HUES6 (cell line): ENCODE data around the gene ZDHHC18.
"Not testable (repeated sequence)": the region's sequence is repeated elsewhere in the genome, so short reads cannot be mapped to it uniquely, and the experiment has no call there.

ENCODE experiments used
- H3K27ac ChIP-seq: 2 replicates; pipeline ENCODE4 v1.7.0; 2013; ENCODE audit warnings: low read depth, mild to moderate bottlenecking, low read length, inconsistent platforms
- H3K27me3 ChIP-seq: 2 replicates; pipeline ENCODE4 v1.6.1; 2013; ENCODE audit warnings: low read length; ENCODE audit not compliant: control insufficient read depth, insufficient read depth
- H3K36me3 ChIP-seq: 2 replicates; pipeline ENCODE4 v1.6.1; 2013; ENCODE audit warnings: low read length; ENCODE audit not compliant: control insufficient read depth, insufficient read depth
- H3K4me1 ChIP-seq: 2 replicates; pipeline ENCODE4 v1.6.1; 2013; ENCODE audit warnings: low read length; ENCODE audit not compliant: control insufficient read depth, insufficient read depth
- H3K4me3 ChIP-seq: 2 replicates; pipeline ENCODE4 v1.5.1; 2013; ENCODE audit warnings: low read depth, low read length
- H3K9ac ChIP-seq: one replicate; pipeline ENCODE4 v1.6.1; 2013; ENCODE audit warnings: mild to moderate bottlenecking, low read length
- H3K9me3 ChIP-seq: 2 replicates; pipeline ENCODE4 v1.6.1; 2013; ENCODE audit warnings: low read depth, low read length; ENCODE audit not compliant: control insufficient read depth, insufficient read depth

The ZDHHC18 gene

DNA sequence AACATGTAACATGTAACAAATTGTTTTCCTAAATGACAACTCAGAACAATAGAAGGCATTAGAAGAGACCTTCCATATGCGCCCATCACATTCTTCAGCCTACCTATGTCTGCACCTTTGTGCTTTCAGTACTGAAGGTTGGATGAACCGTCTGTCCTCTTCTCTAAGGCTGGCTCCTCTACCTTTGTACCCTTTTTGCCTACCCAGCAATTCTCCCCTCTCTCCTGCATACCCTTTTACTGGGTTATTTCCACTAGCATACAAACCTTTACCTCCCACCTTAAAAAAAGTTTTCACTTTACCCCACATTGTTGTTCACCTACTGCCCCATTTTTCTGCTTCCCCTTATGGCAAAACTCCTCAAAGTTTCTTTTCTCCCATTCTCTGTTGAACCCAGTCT, 33.6 kb upstream of the ZDHHC18 start:
- H3K36me3 ChIP-seq = peaks cover 24% of the 10 kb centered on the region
- 0 out of 2 replicates have a peak, but pooled peaks cover 5% of the 10 kb centered on the region for H3K4me1 ChIP-seq
- H3K9me3 ChIP-seq = no peaks in the 10 kb centered on the region
- H3K27ac ChIP-seq = no peak overlapping the region
- no peak overlapping the region for H3K9ac ChIP-seq
- no peaks in the 10 kb centered on the region for H3K27me3 ChIP-seq
- H3K4me3 ChIP-seq = no peak overlapping the region

DNA sequence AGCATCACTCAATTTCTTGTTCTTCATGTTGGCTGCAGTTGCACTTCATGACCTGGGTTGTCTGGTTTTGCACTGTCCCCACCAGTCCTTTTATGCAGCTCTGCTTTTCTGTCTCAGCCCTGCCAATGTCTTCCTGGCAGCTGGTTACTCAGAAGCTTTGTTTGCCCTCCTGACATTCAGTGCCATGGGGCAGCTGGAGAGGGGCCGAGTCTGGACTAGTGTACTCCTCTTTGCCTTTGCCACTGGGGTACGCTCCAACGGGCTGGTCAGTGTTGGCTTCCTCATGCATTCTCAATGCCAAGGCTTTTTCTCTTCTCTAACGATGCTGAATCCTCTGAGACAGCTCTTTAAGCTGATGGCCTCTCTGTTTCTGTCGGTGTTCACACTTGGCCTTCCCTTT, 32.1 kb upstream of the ZDHHC18 start:
- no peak overlapping the region for H3K27ac ChIP-seq
- H3K9me3 ChIP-seq = no peaks in the 10 kb centered on the region
- peaks cover 24% of the 10 kb centered on the region for H3K36me3 ChIP-seq
- no peak overlapping the region for H3K9ac ChIP-seq
- H3K4me3 ChIP-seq = no peak overlapping the region
- H3K4me1 ChIP-seq = peaks cover 4% of the 10 kb centered on the region
- no peaks in the 10 kb centered on the region for H3K27me3 ChIP-seq

DNA sequence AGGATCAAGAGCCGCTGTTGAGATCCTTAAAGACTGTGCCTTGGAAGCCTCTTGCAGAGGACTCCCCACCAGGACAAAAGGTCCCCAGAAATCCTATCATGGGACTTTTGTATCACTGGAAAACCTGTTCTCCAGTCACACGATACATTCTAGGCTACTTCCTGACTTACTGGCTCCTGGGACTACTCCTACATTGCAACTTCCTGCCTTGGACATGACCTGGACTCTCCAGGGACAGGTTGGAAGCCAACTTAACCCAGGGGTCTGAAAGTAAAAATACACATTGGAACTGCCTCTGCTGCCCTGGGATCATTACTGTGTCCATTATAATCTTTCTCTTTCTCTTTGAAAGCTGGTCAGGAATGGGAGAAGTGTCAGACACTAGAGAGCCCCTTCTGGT, 28.9 kb upstream of the ZDHHC18 start:
- peaks cover 24% of the 10 kb centered on the region for H3K36me3 ChIP-seq
- no peaks in the 10 kb centered on the region for H3K27me3 ChIP-seq
- H3K9me3 ChIP-seq = peaks cover 6% of the 10 kb centered on the region
- H3K4me1 ChIP-seq = peaks cover 16% of the 10 kb centered on the region
- no peak overlapping the region for H3K9ac ChIP-seq
- no peak overlapping the region for H3K27ac ChIP-seq
- no peak overlapping the region for H3K4me3 ChIP-seq

DNA sequence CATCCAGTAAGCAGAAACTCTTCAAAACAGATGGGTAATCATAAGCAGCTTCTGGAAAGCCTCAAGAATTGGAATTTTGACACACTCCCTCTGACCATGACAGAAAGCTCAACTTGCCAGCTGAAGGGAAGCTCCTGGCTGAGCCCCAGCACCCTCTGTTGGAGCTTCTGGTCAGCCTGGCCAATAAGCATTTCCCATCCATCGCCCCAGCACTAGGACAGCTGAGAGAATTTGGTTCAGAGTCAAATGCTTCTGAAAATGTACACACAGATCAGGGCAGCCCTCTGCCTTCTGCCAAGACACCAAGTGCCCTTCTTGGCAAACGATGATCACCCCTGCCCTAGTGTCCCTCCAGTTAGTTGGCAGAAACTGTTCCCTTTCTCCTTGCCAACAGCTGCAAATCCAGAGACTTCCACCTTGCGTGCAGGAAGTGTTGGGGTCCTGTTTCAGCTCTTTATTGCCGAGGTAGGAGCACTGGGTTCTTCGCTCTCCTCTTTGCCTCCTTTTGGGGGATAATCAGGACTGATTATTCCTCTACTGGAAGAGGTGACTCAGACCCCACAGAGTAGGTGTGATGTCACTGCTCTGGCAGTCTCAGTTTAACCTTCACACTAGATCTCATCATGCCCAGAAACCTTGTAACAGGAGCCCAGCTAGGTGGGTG, 26.9 kb upstream of the ZDHHC18 start:
- Histone ChIP-seq H3K27ac (peak overlapping the region; percentile 22; the same call in 1 of the 2 replicates), H3K4me3 (no peak overlapping the region; the same call in 1 of the 2 replicates), H3K36me3 (peaks cover 16% of the 10 kb centered on the region), H3K9me3 (peaks cover 6% of the 10 kb centered on the region), H3K4me1 (peaks cover 16% of the 10 kb centered on the region), H3K27me3 (no peaks in the 10 kb centered on the region), H3K9ac (peak overlapping the region; percentile 24)

DNA sequence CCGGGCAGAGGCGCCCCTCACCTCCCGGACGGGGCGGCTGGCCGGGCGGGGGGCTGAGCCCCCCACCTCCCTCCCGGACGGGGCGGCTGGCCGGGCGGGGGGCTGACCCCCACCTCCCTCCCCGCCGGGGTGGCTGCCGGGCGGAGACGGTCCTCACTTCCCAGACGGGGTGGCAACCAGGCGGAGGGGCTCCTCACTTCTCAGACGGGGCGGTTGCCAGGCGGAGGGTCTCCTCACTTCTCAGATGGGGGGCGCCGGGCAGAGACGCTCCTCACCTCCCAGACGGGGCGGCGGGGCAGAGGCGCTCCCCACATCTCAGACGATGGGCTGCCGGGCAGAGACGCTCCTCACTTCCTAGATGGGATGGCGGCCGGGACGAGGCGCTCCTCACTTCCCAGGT, 22.6 kb upstream of the ZDHHC18 start:
- H3K36me3 ChIP-seq = not testable (repeated sequence)

DNA sequence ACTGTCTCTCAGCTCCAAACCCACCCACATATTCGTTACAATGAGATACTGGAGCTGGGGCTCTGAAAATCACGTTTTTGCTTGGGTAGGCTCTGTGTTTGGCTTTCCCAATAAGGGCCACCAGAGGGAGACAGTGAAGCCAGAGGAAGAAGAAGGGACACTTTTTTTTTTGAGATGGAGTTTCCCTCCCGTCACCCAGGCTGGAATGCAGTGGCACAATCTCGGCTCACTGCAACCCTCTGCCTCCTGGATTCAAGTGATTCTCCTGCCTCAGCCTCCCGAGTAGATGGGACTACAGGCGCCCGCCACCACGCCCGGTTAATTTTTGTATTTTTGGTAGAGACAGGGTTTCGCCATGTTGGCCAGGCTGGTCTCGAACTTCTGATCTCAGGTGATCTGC, 16.4 kb upstream of the ZDHHC18 start:
- not testable (repeated sequence) for H3K27me3 ChIP-seq, H3K4me1 ChIP-seq, H3K9ac ChIP-seq, H3K9me3 ChIP-seq, H3K4me3 ChIP-seq, H3K36me3 ChIP-seq, H3K27ac ChIP-seq

More for the DNA sequence above, 22.6 kb upstream of the ZDHHC18 start:
- Histone ChIP-seq H3K4me1 (peaks cover 16% of the 10 kb centered on the region), H3K9me3 (peaks cover 13% of the 10 kb centered on the region)
- not testable (repeated sequence) for H3K9ac ChIP-seq, H3K27me3 ChIP-seq, H3K4me3 ChIP-seq, H3K27ac ChIP-seq

DNA sequence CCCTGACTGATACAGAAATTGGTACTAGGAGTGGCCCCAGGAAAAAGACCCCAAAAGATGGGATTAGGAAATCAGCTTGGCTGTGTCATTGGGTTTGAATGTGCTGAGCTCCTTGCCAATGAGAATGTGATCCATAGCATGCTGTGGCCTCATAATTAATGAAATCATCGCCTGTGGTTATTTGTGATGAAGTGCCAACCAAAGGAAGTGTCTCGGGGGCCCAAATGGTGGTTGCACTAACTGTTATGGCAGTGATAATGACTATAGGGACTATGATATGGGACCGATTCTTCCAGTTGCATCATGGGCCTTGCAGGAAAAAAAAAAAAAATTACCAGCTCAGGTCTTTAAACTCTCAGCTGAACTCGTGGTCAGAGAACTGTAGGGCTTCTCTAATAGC, 15.4 kb upstream of the ZDHHC18 start:
- no peak overlapping the region for H3K4me3 ChIP-seq

DNA sequence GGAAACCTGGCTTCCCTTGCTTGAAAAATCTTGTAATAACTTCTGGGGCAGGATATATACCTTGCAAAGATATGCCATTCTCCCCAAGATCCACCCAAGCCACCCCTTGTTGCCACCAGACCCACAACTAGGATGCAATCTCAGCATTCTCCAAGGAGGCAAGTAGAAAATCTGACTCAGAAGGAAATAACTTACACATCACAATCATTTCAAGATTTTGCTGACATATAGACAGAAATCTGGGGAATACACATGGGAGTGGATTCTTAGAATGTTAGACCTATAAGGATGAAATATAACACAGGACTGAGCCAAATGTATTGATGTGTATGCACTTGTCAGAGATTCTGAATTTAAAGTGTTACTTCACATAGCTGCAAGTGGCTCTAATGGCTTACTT, 14.8 kb upstream of the ZDHHC18 start:
- peaks cover 5% of the 10 kb centered on the region for H3K9me3 ChIP-seq
- H3K36me3 ChIP-seq = no peaks in the 10 kb centered on the region
- H3K27me3 ChIP-seq = no peaks in the 10 kb centered on the region
- H3K4me1 ChIP-seq = no peaks in the 10 kb centered on the region
- H3K9ac ChIP-seq = no peak overlapping the region
- no peak overlapping the region for H3K27ac ChIP-seq
- no peak overlapping the region for H3K4me3 ChIP-seq

More for the DNA sequence above, 15.4 kb upstream of the ZDHHC18 start:
- Histone ChIP-seq H3K27ac (no peak overlapping the region), H3K9me3 (peaks cover 3% of the 10 kb centered on the region), H3K27me3 (no peaks in the 10 kb centered on the region), H3K36me3 (no peaks in the 10 kb centered on the region), H3K9ac (no peak overlapping the region), H3K4me1 (no peaks in the 10 kb centered on the region)

DNA sequence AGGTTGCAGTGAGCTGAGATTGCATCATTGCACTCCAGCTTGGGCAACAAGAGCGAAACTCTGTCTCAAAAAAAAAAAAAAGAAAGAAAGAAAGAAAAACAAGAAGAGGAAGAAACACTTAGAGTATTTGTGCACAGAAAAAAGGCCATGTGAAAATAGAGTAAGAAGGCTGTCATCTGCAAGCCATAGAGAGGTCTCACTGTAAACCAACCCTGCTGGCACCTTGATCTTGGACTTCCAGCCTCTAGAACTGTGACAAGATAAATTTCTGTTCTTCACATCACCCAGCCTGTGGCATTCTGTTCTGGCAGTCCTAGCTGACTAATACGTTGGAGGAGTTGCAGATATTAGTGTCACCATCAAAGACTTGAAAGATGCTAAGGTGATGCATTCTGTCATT, 12.1 kb upstream of the ZDHHC18 start:
- Histone ChIP-seq H3K27ac (no peak overlapping the region), H3K27me3 (no peaks in the 10 kb centered on the region), H3K9ac (no peak overlapping the region), H3K4me3 (no peak overlapping the region), H3K36me3 (no peaks in the 10 kb centered on the region), H3K4me1 (no peaks in the 10 kb centered on the region), H3K9me3 (peaks cover 5% of the 10 kb centered on the region)

DNA sequence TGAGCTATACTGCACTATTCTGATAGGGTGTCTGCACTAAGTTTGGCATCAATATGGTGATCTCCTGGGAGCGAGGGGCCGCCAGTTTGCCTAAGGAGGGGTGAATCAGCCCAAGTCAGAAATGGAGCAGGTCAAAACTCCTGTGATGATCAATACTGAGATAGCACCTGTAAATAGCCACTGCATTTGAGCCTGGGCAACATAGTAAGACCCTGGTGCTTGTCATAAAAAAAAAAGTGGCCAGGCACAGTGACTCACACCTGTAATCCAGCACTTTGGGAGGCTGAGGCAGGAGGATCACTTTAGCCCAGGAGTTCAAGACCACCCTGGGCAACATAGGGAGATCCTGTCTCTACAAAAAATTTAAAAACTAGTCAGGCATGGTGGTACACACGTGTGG, 11.6 kb upstream of the ZDHHC18 start:
- no peaks in the 10 kb centered on the region for H3K27me3 ChIP-seq
- H3K36me3 ChIP-seq = no peaks in the 10 kb centered on the region
- no peak overlapping the region for H3K9ac ChIP-seq
- peaks cover 5% of the 10 kb centered on the region for H3K9me3 ChIP-seq
- no peak overlapping the region for H3K27ac ChIP-seq
- no peak overlapping the region for H3K4me3 ChIP-seq
- H3K4me1 ChIP-seq = no peaks in the 10 kb centered on the region

DNA sequence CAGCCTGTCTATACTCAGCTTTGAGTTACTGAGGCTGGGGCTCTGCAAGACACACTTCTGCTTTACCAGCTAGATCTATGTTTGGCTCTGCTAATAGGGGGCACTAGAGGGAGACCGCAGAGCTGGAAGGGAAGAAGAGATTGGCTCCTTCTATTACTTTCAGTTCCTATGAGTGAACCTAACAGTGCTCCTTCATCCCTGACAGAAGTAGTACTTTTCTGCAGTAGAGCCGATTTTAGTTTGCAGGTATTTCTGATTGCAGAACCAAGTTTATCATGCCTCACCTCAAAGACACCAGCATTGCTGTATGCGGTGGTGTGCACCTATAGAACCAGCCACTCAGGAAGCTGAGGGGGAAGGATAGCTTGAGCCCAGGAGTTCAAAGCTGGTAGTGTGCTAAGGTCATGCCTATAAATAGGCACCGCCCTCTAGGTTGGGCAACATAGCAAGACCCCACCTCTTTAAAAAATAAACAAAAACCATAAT, 5.7 kb upstream of the ZDHHC18 start:
- Histone ChIP-seq H3K9ac (no peak overlapping the region), H3K36me3 (no peaks in the 10 kb centered on the region), H3K27me3 (no peaks in the 10 kb centered on the region), H3K27ac (no peak overlapping the region), H3K4me3 (no peak overlapping the region), H3K9me3 (0 out of 2 replicates have a peak, but pooled peaks cover 2% of the 10 kb centered on the region), H3K4me1 (peaks cover 2% of the 10 kb centered on the region; the same call in 1 of the 2 replicates)
